HG03135 (cell line): ENCODE measurements around the gene NCOA5.

Experiments
- ATAC-seq: cut with Tn5 transposase; IDR thresholded peaks from one replicate; pipeline ENCODE4 v1.9.1; 2021; ENCODE audit warnings: mild to moderate bottlenecking, moderate library complexity; ENCODE audit not compliant: unreplicated experiment

The NCOA5 gene

DNA sequence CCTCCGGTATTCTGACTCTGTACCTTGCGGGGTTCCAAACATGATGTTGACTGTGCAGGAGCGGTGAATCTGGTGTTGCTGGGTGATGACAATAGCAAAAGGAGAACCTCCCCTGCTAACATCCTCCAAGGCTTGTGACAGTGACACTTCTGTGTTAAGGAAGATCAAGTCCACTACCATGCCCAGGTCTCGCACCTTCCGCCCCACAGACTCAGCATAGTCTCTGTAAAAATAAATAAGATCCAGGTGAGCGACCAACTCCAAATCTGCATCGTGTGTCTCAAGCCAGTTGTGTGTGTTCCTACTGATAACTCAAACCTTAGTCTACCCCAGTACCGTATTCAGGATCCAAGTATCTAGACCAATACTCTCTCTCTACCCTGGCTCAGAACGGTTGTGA, 24.8 kb downstream of the NCOA5 start:
- no peak for ATAC-seq

DNA sequence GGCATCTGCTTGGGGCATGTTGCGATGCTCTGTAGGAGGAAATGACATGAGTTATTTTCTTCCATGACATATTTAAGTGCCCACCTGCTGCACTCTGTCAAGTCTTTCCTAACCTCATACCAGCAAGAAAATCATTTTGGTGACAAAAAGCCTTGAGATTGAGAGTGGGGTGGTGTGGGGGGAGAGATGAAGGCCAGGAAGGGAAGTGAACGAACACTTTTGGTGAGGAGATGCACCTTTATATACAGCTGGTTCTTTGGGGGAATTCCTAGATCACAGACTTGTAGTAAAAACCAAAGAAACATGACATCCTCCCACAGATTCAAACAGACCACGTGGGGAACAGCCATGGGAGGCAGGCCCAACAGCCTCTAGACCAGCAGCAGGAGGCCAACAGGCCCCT, 26.1 kb downstream of the NCOA5 start:
- ATAC-seq: no peak

DNA sequence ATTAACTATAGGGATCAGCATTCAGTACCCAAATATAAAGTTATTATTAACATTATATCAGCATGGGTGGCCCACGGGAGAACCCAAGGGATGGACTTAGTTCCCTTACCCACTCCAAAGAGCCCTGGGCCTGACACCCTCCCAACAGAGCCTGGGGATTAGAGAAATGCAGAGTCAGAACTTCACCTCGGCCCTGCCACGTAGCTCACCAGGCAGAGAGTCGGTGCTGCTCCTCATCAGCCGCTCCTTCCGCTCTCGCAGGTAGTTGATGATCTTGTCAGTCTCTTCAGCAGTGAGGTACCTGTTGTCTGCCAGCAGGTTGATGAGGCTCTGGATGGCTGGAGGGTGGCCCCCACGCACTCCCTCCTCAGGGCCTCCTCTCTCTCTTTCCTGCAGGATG, 26.6 kb downstream of the NCOA5 start:
- no peak for ATAC-seq

DNA sequence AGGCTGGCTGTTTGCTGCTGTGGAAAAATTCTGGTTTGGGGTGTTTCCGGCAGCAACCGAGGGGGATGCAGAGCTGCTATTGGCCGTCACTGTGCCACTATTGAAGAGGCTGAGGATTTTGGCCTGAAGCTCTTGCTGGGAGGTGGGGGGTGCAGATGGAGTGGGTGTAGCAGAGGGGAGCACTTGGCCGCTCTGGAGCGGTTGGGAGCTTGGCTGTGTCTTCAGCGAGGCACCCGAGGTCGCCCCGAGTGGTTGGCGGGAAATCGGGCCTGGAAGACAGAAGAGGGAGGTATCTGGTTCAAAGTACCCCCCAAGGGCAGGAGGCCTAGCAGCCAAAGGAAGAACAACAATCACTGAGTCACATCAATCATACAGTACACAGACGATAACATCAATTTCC, 27.1 kb downstream of the NCOA5 start:
- ATAC-seq: no peak

DNA sequence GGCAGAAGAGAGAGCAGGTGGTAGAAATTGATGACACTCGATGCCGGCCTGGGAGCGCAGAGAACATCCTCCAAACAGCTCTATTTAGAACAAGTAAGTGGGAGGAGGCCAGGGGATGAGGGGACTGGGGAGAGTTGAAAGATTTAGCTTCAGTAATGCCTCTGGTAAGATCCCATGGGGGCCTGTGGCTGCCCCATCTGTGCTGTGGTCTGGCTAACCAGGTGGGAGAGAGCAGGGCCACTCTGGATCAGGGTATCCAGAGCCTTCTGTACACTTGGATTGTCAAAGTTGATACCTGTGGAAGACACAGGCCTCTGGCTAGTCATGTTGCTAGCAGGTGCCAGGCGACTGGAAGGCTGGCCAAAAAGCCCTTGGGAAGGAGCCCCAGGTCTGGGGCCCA, 27.6 kb downstream of the NCOA5 start:
- ATAC-seq: no peak

DNA sequence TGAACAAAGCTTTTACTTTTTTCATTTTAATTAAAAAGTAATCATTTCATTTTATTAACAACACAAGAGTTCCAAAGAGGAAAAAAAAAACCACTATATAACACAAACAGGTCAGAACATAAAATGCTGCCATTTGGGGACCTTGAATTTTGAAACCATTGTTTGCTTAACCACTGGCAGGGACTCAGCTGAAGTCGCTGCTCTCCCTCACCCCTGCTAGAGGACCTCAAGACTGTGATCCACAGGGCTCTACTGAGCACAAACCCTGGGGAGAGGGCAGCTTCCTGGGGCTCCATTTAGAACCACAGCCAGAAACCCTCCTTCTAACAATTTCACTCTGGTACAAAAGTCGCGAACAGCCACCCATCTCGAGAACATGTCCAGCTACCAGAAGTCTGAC, 28.8 kb downstream of the NCOA5 start:
- no peak for ATAC-seq

DNA sequence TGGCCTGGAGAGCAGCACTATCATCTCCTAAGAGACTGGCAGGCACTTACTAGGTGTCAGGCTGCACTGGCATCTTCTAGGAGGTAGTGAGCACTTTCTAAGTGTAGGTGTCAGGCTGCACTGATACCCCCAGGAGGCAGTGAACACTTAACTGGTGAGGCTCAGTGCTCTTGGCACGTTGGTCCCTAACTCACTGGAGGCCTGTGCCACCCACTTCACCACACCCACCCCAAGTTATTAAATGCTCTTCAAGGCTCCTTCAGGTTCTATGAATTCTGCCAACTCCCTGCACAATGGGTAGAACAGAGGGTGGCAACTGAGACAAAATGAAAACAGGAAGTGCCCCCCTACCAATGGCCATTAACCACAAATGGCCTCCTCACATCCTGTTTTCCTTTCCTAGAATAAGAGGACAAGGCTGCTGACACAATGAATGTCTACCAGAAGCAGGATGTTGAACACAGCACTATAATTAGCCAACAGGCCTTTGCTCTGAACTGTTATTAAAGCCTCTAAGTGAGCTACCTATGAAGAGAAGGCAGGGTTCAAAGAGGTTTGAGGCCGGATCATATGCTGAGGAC, 29.4 kb downstream of the NCOA5 start:
- no peak for ATAC-seq

DNA sequence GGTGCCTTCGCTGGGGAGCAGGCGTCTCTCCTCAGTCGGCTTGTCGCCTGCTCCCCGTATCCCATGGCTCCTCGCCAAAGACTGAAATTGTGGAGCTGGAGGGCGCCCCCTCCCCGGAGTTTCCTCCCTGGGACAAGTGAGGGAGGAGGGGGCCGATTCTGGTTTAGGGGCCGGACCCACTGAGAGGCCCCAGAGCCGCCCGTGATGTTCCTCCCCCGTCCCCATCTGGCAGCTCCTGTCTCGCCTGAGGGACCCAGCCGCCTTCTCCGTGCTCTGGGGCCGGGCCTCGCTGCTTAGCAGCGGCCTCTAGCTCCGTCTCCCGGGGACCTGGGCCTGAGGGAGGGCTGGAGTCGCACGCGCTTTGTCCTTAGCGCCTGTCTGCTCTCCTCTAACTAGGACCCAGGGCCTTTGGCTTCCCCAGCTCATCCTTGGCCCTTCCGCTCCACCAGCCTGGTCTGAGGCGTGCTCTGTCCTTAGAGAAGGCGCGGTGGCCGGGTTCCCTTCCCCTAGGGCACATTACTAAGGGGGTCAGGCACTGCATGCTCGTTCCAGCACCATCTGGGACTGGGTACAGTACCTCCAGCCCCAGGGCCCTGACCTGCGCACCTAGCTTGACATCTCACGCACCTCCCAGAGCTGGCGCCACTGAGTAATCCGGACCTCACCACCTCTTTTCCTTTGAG, 31.0 kb downstream of the NCOA5 start:
- ATAC-seq: no peak

DNA sequence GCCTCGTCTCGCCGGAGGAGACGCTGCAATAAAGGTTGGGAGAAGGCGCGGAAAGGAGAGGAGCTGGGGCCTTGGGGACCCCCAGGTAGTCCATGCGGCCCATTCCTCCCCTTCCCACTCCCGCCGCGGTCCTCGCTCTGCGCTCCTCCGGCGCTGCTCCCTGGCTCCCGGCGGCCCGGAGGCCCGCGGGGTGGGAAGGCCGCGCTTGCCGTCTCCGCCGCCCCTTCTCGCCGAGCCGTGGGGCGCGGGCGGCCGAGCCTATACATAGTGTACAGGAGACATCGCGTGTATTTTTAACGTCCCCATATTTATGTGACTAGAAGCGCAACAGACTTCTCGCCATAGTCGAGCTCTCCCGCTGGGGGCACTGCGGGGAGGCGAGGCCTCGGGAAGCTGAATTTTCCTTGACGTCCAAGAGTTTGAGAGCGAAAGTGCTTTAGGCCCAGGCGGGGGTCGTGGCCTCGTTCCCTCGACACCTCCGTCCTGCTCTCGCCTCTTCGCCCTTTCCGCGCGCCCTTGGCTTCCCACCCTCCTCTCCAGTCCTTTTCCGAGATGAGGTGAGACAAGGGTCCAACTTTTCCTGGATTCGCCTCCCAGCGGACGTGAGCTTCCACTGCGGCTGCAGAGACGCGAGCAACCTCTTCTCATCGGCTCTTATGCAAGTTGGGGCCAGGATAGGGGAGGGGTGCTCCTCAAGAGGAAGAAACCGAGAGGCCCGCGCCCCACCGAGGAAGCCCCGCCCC, 31.7 kb downstream of the NCOA5 start:
- ATAC-seq: no peak

DNA sequence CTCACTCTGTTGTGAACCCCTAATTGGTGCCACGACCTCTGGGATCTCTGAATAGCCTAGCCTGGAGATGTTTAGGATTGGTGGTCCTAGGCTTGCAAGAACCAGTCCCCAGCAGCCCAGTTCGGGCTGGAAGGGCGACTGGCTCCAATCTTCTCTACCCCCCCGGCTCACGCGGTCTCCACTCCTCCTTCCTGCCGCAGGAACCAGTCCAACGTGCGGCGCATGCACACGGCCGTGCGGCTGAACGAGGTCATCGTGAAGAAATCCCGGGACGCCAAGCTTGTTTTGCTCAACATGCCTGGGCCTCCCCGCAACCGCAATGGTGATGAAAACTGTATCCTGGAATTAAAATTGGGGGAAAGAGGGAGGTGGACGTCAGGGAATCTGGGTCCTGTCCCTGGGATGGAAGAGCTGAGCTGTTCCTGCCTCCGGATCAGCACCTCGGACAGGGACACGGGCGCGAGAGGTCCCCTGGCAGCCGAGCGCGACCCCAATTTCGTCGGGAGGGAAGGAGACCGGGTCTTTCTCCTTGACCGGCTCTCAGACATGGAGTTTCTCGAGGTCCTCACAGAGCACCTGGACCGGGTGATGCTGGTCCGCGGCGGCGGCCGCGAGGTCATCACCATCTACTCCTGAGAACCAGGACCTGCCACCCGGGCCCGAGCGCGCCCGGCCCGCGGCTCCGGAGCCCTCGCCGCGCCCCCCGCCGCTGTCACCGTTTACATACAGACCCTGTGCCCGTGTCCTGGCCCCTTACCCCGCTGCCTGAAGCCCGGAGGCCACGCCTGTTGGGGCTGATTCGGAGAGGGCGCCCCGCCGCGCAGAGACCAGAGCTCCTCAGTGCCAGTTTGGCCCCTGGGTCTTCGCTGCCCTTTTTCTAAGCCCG, 32.5 kb downstream of the NCOA5 start:
- no peak for ATAC-seq

DNA sequence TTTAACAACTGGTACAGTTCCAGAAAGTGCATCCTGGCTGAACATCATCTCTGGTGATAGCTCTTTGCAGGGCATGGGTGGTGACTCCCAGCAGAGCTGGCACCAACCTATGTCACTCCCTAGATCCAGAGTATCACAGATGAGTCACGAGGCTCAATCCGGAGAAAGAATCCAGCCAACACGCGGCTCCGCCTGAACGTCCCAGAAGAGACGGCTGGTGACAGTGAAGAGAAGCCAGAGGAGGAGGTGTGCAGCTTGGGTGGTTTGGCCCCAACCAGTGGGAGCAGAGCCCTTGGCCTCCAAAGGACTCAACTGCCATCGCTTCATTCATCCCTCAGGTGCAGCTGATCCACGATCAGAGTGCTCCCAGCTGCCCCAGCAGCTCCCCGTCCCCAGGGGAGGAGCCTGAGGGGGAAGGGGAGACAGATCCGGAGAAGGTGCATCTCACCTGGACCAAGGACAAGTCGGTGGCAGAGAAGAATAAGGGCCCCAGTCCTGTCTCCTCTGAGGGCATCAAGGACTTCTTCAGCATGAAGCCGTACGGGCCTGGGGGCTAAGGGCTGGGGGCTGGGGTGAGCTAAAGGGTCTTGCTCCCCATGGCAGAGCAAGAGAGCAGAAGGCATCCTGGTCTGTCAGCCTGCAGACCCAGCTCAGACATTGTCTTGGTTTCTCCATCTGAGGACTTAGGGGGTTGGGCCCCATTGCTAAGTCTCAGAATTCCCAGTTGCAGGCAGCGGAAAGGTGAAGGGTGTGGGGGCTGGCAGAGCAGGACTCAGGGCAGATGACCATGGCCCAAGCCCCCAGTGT, 33.5 kb downstream of the NCOA5 start:
- ATAC-seq: no peak

DNA sequence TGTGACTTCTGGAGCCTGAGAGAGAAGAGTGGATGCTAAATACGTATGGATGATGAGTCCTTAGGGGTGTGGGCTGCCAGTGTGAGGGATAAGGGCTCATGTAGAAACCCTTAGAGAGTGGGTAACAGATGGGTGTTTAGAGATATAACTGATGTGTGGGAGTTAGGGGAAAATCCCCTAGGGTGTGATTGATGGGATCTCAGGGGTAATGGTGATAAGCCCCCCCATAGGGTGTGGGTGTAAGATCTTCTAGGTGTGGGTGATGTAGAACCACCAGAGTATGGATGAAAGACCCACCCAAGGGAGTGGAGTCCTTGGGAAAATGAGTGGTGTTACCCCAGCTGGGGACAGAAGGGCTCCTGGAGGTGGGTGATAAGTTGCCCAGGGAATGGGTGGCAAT, 34.5 kb downstream of the NCOA5 start:
- ATAC-seq: no peak

DNA sequence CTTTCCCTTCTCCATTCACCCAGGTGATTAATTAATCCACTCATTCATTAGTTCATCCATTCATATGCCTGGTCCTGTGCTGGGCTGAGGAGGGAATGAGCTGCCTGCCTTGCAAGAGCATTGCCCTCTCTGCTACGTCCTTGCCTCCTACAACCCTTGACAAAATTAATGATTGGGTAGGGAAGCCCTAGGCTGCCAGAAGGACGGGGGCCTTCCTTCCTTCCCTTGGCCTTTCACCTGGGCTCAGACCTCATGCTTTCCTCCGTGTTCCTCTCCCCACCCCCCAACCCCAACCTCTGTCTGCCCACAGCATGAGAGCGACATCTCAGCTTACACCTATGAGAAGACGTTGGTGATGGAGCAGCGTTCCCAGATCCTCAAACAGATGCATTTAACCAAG, 35.2 kb downstream of the NCOA5 start:
- no peak for ATAC-seq

DNA sequence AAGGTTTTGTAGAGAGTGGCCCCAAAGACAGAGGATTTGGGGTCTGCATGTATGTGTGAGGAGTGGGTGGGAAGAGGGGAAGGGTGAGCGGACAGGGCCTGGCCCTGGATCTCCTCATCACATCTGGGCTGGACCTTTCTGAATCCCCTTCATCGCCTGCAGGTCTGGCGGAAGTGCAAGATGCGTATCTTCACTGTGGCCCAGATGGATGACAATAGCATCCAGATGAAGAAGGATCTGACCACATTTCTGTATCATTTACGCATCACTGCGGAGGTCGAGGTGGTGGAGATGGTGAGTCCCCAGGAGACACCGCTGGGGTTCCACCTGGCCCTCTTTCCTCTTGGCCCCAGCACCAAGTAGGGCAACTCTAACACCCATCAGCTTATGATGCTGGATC, 36.3 kb downstream of the NCOA5 start:
- no peak for ATAC-seq

DNA sequence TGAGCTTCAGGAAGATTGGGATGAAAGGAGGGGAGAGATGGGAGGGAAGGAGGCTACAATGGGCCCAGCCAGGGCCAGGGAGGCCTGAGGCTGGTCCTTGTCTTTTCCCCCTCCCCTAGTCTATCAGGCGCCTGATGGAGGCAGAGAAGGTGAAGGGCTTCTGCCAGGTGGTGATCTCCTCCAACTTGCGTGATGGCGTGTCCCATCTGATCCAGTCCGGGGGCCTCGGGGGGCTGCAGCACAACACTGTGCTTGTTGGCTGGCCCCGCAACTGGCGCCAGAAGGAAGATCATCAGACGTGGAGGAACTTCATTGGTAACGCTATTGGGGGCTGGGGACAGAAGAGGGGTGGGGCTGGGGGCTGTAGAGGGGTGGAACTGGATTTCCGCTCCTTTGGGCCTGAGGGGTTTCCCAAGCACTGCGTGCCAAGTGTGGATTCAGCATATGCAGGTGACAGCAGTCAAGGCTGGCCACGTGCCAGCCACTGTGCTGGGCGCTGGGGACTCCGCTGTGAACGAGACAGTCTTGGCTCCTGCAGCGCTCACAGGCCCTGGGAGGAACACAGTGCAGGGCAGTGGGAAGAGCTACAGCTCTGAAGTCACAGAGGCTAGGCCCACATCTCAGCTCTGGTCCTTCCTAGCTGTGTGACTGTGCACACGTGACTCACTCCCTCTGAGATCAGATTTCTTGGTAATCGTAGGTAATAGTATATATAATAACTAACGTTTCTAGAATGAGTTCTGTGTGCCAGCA, 38.0 kb downstream of the NCOA5 start:
- ATAC-seq: no peak

DNA sequence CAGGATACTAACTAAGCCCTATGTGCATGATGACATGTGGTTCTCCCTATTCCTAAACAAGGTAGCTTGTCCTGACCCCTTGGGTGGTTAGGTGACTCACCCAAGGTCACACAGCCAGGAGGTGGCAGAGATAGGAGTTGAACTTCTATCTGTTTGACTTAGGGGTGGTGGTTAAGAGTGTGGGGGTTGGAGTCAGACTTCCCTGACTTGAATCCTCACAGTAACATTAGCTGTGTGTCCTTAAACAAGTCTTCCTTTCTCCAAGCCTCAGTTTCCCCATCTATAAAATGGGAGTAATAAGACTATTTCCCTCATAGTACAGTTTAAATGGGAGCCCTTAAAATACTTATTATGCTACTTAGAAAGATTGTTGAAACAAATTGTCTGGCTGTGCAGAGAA, 38.9 kb downstream of the NCOA5 start:
- ATAC-seq: no peak

DNA sequence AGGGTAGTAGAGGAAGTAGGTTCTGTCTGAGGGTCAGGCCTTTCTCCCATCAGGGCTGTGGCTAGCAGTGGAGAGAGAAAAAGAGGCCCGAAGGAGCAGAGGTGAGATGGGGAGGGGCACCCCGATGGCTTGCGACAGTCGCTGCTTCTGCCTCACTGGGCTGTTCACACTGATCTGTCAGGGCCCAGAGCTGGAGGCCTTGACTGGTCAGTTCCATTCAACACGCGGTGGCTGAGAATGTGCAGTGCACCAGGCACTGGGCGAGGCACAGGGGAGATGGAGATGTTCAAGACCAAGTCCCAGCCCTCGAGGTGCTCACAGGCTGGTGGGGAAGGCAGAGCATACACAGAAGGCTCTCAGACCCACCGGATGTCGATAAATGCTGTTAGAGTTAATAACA, 39.3 kb downstream of the NCOA5 start:
- ATAC-seq: no peak

DNA sequence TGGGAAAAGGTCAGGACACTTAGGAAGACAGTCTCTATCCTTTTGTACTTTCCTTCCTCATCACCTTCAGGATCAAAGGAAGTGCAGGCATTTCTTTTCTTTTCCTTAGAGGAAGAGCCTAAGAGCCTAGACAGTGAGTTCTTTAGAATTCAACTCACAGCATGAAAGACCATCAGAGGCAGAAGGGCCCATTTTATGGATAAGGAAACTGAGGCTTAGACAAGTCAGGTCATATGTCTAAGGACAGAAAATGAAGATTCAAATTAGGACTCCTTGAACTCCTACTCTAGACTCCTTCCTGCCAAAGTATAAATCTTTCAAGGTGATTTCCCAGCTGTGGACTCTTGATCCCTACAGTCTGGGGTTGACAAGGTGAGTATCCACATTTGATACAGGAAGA, 39.9 kb downstream of the NCOA5 start:
- no peak for ATAC-seq

DNA sequence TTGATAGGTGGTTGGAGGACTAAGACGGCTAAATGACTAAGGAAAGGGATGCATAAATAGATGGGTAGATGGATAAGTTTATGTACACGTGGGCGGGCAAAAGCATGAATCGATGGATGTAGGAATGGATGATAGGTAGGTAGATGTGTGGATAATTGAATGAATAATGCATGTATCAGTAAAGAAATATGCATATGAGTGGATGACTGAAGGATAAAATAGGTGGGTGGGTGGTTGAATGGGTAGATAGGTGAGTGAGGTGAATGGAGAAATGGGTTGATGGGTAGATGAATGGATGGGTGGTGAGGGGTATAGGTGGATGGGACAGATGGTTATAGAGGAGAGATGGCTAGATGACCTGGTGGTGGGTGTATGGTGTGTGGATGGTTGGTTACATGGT, 40.6 kb downstream of the NCOA5 start:
- ATAC-seq: no peak

DNA sequence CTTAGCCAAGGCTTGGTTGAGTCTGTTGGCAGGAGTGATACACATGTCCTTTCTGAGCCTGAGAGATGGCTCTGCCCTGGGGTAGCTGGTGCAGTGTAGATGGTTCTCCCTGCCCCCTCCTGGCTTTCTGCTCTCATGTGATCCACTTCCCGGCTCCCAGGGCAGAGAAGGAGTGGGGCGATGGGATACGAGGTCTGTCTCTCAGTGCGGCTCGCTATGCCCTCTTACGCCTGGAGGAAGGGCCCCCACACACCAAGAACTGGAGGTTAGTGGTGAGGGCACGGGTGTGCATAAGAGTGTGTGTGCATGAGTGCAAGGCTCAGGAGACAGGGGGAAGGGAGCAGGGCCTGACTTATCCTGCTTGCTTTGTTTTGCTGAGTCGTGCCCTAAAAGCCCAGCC, 41.9 kb downstream of the NCOA5 start:
- no peak for ATAC-seq
